Ishikawa (cell line): Measurements from ENCODE around the gene BANF2.

Experiments used
- CEBPB ChIP-seq: IDR thresholded peaks from 2 replicates; pipeline ENCODE4 v1.6.1; 2012
- CREB1 ChIP-seq: IDR thresholded peaks from 2 replicates; pipeline ENCODE4 v1.6.1; 2012; ENCODE audit warnings: low read depth
- EGR1 ChIP-seq: IDR thresholded peaks from 2 replicates; pipeline ENCODE4 v1.6.1; 2012
- EP300 ChIP-seq: IDR thresholded peaks from 2 replicates; pipeline ENCODE4 v1.6.1; 2012; ENCODE audit warnings: borderline replicate concordance
- FOXM1 ChIP-seq: IDR thresholded peaks from 2 replicates; pipeline ENCODE4 v1.6.1; 2012; ENCODE audit warnings: low read depth, borderline replicate concordance
- NFIC ChIP-seq: IDR thresholded peaks from 2 replicates; pipeline ENCODE4 v1.6.1; 2012
- RAD21 ChIP-seq: IDR thresholded peaks from 2 replicates; pipeline ENCODE4 v1.6.1; 2012; ENCODE audit warnings: low read depth
- TAF1 ChIP-seq: IDR thresholded peaks from 2 replicates; pipeline ENCODE4 v1.6.1; 2012; ENCODE audit warnings: low read depth, mild to moderate bottlenecking
- TCF12 ChIP-seq: IDR thresholded peaks from 2 replicates; pipeline ENCODE4 v1.6.1; 2012; ENCODE audit warnings: low read depth
- TEAD4 ChIP-seq: IDR thresholded peaks from 2 replicates; pipeline ENCODE4 v1.6.1; 2012
- YY1 ChIP-seq: IDR thresholded peaks from 2 replicates; pipeline ENCODE4 v1.6.1; 2012; ENCODE audit warnings: low read depth
- ZBTB7A ChIP-seq: IDR thresholded peaks from 2 replicates; pipeline ENCODE4 v1.6.1; 2012; ENCODE audit warnings: low read depth
- TF ChIP-seq, protein P1 (sequence below): IDR thresholded peaks from 2 replicates; pipeline ENCODE4 v1.6.1; 2012
- TF ChIP-seq, protein P2 (sequence below): IDR thresholded peaks from 2 replicates; pipeline ENCODE4 v1.6.1; 2012
- TF ChIP-seq, protein P3 (sequence below): IDR thresholded peaks from 2 replicates; pipeline ENCODE4 v1.6.1; 2012; ENCODE audit warnings: low read depth, mild to moderate bottlenecking

Gene BANF2

DNA sequence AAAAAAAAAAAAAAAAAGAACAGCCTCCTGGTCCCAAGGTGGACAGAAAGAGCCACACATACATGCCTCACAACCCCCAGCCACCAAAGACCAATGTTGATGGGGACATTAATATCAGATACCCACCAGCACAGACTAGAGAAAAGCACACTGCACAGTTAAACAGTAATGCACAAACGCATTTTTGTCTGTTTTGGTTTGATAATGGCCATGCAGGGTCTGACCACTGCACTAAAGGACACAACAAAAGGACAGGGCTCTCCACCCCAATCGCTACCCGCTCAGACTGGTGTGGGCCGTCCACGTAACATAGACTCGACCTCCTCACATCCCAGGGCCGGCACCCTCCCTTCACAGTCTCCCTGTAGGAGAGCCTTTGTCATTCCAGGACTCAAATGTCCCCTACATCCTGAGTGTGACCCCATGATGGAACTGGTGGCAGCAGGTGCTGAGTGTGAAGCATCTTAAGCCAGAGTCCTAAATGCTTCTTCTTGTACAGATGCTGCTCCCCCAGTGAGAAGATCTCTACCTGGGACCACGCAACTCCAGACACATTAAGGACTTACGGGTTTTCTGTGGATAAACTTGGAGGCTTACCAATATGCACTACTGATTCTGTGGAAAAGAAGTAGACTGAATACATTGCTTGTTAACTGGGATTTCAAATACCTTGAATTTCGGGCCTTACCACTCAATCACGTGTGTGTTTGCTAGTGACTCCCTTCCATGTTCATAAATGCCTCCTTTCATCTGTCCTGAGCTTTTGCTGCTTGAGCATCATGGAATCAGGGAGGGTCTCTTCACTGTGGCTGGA, 45.7 kb upstream of the BANF2 start:
- no peak for TF ChIP-seq YY1
- TF ChIP-seq FOXM1, result no peak
- TF ChIP-seq, protein P1, sequence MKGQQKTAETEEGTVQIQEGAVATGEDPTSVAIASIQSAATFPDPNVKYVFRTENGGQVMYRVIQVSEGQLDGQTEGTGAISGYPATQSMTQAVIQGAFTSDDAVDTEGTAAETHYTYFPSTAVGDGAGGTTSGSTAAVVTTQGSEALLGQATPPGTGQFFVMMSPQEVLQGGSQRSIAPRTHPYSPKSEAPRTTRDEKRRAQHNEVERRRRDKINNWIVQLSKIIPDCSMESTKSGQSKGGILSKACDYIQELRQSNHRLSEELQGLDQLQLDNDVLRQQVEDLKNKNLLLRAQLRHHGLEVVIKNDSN, result no peak
- TF ChIP-seq, protein P2, sequence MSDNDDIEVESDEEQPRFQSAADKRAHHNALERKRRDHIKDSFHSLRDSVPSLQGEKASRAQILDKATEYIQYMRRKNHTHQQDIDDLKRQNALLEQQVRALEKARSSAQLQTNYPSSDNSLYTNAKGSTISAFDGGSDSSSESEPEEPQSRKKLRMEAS, result no peak
- TF ChIP-seq ZBTB7A, result no peak
- no peak for TF ChIP-seq CREB1
- no peak for TF ChIP-seq NFIC
- TF ChIP-seq TCF12, result no peak
- no peak for TF ChIP-seq RAD21
- no peak for TF ChIP-seq EP300
- no peak for TF ChIP-seq CEBPB
- no peak for TF ChIP-seq TEAD4
- TF ChIP-seq, protein P3, sequence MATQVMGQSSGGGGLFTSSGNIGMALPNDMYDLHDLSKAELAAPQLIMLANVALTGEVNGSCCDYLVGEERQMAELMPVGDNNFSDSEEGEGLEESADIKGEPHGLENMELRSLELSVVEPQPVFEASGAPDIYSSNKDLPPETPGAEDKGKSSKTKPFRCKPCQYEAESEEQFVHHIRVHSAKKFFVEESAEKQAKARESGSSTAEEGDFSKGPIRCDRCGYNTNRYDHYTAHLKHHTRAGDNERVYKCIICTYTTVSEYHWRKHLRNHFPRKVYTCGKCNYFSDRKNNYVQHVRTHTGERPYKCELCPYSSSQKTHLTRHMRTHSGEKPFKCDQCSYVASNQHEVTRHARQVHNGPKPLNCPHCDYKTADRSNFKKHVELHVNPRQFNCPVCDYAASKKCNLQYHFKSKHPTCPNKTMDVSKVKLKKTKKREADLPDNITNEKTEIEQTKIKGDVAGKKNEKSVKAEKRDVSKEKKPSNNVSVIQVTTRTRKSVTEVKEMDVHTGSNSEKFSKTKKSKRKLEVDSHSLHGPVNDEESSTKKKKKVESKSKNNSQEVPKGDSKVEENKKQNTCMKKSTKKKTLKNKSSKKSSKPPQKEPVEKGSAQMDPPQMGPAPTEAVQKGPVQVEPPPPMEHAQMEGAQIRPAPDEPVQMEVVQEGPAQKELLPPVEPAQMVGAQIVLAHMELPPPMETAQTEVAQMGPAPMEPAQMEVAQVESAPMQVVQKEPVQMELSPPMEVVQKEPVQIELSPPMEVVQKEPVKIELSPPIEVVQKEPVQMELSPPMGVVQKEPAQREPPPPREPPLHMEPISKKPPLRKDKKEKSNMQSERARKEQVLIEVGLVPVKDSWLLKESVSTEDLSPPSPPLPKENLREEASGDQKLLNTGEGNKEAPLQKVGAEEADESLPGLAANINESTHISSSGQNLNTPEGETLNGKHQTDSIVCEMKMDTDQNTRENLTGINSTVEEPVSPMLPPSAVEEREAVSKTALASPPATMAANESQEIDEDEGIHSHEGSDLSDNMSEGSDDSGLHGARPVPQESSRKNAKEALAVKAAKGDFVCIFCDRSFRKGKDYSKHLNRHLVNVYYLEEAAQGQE, result no peak
- no peak for TF ChIP-seq EGR1
- no peak for TF ChIP-seq TAF1

DNA sequence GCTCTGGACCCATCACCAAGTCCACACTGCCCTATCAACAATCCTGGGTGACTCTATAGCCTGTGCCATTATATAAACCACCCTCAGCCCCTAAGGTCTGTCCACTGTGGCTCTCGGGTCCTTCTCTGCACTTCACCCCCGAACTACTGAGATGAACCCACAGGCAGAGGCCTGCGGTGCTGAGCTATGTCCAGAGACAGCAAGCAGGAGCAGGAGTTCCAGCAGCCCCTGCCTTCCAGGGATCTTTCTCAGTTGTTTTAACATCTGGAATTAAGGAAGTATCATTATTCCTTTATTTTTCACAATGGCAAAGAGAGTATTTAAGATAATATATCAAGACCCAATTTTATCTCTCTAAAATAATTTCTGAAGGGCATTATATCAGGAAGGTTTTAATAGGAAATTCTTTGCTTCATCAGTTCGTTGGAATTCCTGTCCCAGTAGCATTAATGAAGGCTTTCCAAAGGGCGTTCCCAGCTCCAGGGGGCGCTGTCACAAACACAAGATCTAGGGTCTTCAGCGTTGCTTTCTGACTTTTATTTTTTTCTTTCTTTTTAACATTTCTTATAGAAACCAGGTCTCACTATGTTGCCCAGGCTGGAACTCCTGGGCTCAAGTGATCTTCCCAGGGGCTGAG, 45.0 kb upstream of the BANF2 start:
- TF ChIP-seq, protein P2, result no peak
- TF ChIP-seq TCF12 (0 out of 2 replicates have a peak, but pooled peaks have one; percentile 21), YY1 (no peak), TAF1 (no peak), FOXM1 (no peak), NFIC (no peak), CREB1 (no peak), RAD21 (peak; percentile 13; the same call in 1 of the 2 replicates), EGR1 (no peak), EP300 (no peak), CEBPB (no peak), TEAD4 (peak; percentile 38), ZBTB7A (no peak)
- TF ChIP-seq, protein P1, result no peak
- TF ChIP-seq, protein P3, result no peak

DNA sequence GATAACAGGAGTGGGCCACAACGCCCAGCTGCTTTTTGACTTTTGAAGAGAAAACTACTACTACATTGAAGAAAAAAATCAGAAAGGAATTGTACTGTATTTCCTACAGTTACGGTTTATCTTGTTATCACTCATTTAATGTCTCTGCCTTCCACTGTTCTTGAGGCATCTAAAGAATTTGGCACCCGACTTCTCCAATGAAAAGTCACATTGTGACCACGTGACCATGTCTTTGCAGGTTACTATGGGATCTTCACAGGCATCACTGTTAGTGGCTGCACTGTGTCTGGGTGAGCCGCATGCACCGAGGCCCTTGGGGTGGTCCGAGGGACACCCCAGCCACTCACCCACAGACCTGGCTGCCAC, 44.5 kb upstream of the BANF2 start:
- TF ChIP-seq YY1, result no peak
- TF ChIP-seq, protein P1, result peak; percentile 78

DNA sequence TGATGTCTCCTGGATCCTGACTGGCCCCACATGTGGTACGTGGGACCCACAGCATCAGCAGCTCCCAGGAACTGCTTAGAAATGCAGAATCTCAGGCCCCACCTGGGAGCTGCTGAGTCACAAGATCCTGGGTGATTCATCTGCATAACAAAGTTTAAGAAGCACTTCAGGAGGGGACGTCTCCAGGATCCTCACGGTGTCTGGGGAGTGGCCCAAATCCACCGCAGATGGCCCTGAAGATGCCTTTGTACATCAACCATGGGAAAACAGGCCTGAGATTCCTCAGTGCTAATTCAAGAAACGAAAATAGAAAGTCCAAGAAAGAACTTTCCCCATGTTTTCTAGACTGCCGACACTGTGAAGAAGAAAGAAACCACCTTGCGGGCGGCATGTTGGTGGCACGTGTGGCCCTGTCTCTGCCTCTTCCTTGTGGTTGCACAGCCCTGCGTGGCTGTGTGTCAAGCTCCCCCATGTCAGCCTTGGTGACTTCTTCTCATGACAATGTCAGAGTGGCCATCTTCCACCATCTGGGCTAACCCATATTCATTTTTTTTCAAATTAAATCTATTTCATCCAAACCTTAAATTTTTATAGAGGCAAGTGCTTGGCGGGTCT, 43.8 kb upstream of the BANF2 start:
- TF ChIP-seq EGR1, result no peak
- TF ChIP-seq CREB1, result no peak
- TF ChIP-seq EP300, result no peak
- TF ChIP-seq ZBTB7A, result no peak
- TF ChIP-seq RAD21, result no peak
- no peak for TF ChIP-seq NFIC
- TF ChIP-seq YY1, result no peak
- TF ChIP-seq FOXM1, result no peak
- TF ChIP-seq, protein P3, result no peak
- TF ChIP-seq, protein P2, result no peak
- TF ChIP-seq CEBPB, result no peak
- no peak for TF ChIP-seq TAF1
- no peak for TF ChIP-seq TCF12
- no peak for TF ChIP-seq TEAD4
- TF ChIP-seq, protein P1, result no peak
